Astrocyte of the spinal cord (primary cell): ENCODE data around the gene ASPN.
A peak's percentile ranks its signal among the peaks of the same experiment; 100 is the strongest.

ENCODE experiments used
- DNase-seq: peaks from one replicate; pipeline ENCODE4 v3.0.0; 2011; ENCODE audit warnings: low read depth, low spot score
- H3K4me3 ChIP-seq: 2 replicates; pipeline ENCODE4 v1.5.1; 2011; ENCODE audit warnings: low read depth, mild to moderate bottlenecking, low read length, moderate library complexity
- in situ Hi-C: cut with HindIII; loops from 2 replicates; pipeline ENCODE4 v1.10.0; 2017; ENCODE audit warnings: low sequenced_read_pairs
- TF ChIP-seq, protein P1 (sequence below): IDR thresholded peaks from 2 replicates; pipeline ENCODE4 v1.5.1; 2012; ENCODE audit warnings: low read depth, mild to moderate bottlenecking, low read length, inconsistent platforms

Gene ASPN

GRCh38 chr9:92500725-92501124, 18.4 kb upstream of the ASPN start:
- in situ Hi-C loops: no loop called here
- TF ChIP-seq, protein P1, sequence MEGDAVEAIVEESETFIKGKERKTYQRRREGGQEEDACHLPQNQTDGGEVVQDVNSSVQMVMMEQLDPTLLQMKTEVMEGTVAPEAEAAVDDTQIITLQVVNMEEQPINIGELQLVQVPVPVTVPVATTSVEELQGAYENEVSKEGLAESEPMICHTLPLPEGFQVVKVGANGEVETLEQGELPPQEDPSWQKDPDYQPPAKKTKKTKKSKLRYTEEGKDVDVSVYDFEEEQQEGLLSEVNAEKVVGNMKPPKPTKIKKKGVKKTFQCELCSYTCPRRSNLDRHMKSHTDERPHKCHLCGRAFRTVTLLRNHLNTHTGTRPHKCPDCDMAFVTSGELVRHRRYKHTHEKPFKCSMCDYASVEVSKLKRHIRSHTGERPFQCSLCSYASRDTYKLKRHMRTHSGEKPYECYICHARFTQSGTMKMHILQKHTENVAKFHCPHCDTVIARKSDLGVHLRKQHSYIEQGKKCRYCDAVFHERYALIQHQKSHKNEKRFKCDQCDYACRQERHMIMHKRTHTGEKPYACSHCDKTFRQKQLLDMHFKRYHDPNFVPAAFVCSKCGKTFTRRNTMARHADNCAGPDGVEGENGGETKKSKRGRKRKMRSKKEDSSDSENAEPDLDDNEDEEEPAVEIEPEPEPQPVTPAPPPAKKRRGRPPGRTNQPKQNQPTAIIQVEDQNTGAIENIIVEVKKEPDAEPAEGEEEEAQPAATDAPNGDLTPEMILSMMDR: no peak
- DNase-seq: no peak
- H3K4me3 ChIP-seq: no peak overlapping the region

DNA sequence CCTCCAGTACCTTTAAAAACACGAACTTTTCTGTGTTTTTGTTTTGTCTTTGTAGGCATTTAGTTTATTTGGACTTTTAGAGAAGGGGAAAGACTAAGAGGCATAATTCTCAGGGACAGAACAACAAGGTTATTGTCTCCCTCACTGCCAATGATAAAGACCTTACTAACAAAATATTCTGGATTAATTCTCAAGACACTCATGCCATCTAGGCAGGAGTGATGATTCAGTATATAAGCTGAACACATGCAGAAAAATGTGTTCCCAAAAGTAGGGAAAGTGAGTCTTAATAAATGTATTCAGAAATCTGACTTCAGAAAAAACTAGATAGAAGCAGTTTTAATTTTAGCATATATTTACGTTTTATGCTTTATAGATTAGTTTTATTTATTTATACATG, 17.4 kb upstream of the ASPN start:
- in situ Hi-C loops: no loop called here
- H3K4me3 ChIP-seq: no peak overlapping the region
- TF ChIP-seq, protein P1: no peak
- no peak for DNase-seq

DNA sequence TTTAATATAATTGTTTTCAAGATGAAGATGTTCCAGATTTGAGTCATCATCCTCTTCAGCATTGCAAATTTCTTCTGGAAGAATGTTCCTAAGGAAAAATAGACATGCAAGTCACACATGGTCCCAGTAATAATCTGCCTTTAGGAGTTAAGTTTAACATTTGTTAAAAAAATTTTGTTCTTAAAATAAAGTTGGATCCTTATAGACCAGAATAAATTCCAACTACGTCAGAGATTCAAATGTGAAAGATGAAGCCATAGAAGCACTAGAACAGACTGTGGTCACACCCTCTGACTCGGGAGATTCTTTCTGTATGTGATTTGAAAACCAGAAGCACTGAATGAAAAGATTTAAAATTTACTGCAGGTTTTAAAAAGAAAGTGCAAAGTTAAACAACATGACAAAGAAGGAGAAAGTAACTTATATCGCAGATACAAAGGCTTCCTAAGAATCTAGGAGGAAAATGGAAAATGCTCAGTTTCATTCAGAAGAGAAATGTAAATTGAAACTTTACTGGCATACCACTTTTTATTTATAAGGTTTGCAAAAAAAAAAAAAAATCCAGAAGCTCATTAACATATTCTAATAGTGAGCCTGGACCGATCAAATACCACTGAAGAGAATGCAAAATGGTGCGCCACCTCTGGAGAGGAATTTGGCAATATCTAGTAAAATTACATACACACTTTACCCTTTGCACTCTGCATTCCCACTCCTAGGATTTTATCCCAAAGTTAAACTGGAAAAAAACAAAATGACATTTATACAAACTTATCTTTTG, 14.3 kb upstream of the ASPN start:
- DNase-seq: peak; percentile 54

GRCh38 chr9:92494856-92495255, 12.6 kb upstream of the ASPN start:
- in situ Hi-C loops: no loop called here
- TF ChIP-seq, protein P1: no peak
- DNase-seq: no peak
- H3K4me3 ChIP-seq: no peak overlapping the region

More for the DNA sequence above, 14.3 kb upstream of the ASPN start:
- in situ Hi-C loops: no loop called here
- TF ChIP-seq, protein P1: no peak
- H3K4me3 ChIP-seq: no peak overlapping the region

DNA sequence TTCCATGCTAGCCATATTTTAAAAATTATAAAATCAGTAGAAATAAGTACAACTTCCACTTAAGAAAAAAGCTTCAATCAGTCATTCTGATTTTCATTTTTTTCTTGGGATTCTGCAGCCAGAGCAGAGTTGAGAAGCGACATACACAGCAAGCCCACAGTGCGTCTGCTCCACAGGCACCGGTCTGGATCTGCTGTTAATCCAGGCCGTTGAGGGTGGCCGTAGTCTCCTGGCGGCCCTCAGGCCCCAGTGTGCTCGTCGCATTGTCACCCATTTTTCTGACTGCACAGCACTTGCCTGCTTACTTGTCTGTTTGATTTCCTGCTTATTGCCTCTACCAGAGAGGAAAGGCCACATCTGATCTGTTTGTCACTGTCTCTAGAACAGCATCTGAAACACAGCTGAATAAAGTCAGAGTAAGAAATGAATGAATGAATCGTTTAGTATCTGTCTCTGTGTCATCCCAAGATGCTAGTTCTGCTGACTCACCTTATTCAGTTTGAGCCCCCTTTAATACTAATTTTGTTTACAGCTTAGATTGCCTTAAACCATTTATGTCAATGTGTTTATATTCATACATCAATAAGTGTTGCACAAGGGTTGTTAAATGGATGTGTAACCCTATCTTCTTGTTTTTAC, 11.6 kb upstream of the ASPN start:
- in situ Hi-C loops: no loop called here
- H3K4me3 ChIP-seq: no peak overlapping the region
- no peak for DNase-seq
- TF ChIP-seq, protein P1: no peak

- TF ChIP-seq, protein P1: no peak
- in situ Hi-C loops: no loop called here
- no peak overlapping the region for H3K4me3 ChIP-seq
- DNase-seq: no peak
Observed at GRCh38 chr9:92492781-92493401, 10.6 kb upstream of the ASPN start.
